ENCODE results near the gene SCN3B. TPM values are rescaled to one million over a fixed set of nuclear protein-coding genes. Genes with fewer than 3 reads are reported as not detected.

The SCN3B gene
- total RNA-seq, 1 experiment from 2014 or later = 0.77 TPM

- Histone ChIP-seq H2BK15ac (ENCODE audit: low read depth, low read length) (no peak overlapping the region), H3K9ac (ENCODE audit: extremely low read depth, insufficient read length, low read length) (no peak overlapping the region), H3K4me2 (ENCODE audit: insufficient read depth, insufficient read length, low read length) (no peak overlapping the region), H3K27me3 (ENCODE audit: insufficient read depth, low read length) (no peaks in the 10 kb centered on the region), H3K9me3 (ENCODE audit: control insufficient read depth, low read depth, low read length) (no peaks in the 10 kb centered on the region), H4K91ac (ENCODE audit: insufficient read length, low read depth, low read length) (no peak overlapping the region), H3K27ac (ENCODE audit: insufficient read length, low read depth, low read length) (no peak overlapping the region), H3K18ac (ENCODE audit: insufficient read length, low read depth, low read length) (no peak overlapping the region), H3K4ac (ENCODE audit: low read depth, low read length) (no peak overlapping the region), H2BK5ac (ENCODE audit: insufficient read length, low read length) (no peak overlapping the region), H2BK120ac (ENCODE audit: low read depth, low read length, poor library complexity, severe bottlenecking) (no peak overlapping the region), H3K79me1 (ENCODE audit: insufficient read depth, low read depth, low read length, poor library complexity, severe bottlenecking) (no peaks in the 10 kb centered on the region), H2AFZ (ENCODE audit: low read length) (no peak overlapping the region), H4K8ac (replicated peaks; ENCODE audit: insufficient read length, low read depth, low read length) (no peak overlapping the region), H3K4me1 (ENCODE audit: insufficient read depth, low read length) (no peaks in the 10 kb centered on the region), H3K23ac (ENCODE audit: insufficient read length, low read depth, low read length) (no peak overlapping the region), H2BK12ac (ENCODE audit: insufficient read length, low read depth, low read length) (no peak overlapping the region), H3K14ac (ENCODE audit: insufficient read depth, low read length) (no peak overlapping the region), H4K20me1 (ENCODE audit: control insufficient read depth, insufficient read depth, insufficient read length) (no peaks in the 10 kb centered on the region), H4K5ac (ENCODE audit: insufficient read length, low read depth, low read length) (no peak overlapping the region), H2AK5ac (ENCODE audit: insufficient read length, low read length) (no peak overlapping the region), H2BK20ac (ENCODE audit: low read depth, low read length, poor library complexity, severe bottlenecking) (no peak overlapping the region), H3K56ac (ENCODE audit: insufficient read length, low read depth, low read length) (no peak overlapping the region), H3T11ph (ENCODE audit: low read length) (no peak overlapping the region), H3K79me2 (ENCODE audit: insufficient read depth, low read length) (no peaks in the 10 kb centered on the region), H3K23me2 (ENCODE audit: insufficient read length, low read depth, low read length, poor library complexity, severe bottlenecking) (no peaks in the 10 kb centered on the region)
- H3K36me3 Mint-ChIP-seq (ENCODE audit: insufficient read depth in 1 of 3, low read depth in 3 of 3) = peaks cover 18 to 80% (median 78%) of the 10 kb centered on the region in 3 experiments
- H3K9me3 Mint-ChIP-seq = no peaks in the 10 kb centered on the region
- peak overlapping the region in 2 of 3 experiments; percentile 21 to 68; a peak in 2 of 7 replicates for H3K27ac Mint-ChIP-seq
- no peak for TF ChIP-seq CTCF (conservative IDR thresholded peaks at IDR 0.05)
- DNase-seq = no peak
- H3K4me3 Mint-ChIP-seq = no peak overlapping the region
- no peaks in the 10 kb centered on the region; the same call in 1 of the 2 replicates for H3K27me3 Mint-ChIP-seq (ENCODE audit: low read depth)
- H3K4me1 Mint-ChIP-seq = peaks cover 5 to 6% of the 10 kb centered on the region in 2 experiments; a peak in 3 of 4 replicates
- no CpG with 5 or more reads among the region's 8 CpGs for WGBS (ENCODE audit: extremely low coverage, insufficient read length, low lambda C conversion rate)
Observed at GRCh38 chr11:123608945-123609344, 45.5 kb downstream of the SCN3B start.

All from H9 (cell line).